HG03139 (cell line): ENCODE measurements around the gene CA12.

ENCODE experiments used
- ATAC-seq: cut with Tn5 transposase; IDR thresholded peaks from one replicate; pipeline ENCODE4 v1.9.1; 2021; ENCODE audit not compliant: unreplicated experiment

Gene CA12

GRCh38 chr15:63402498-63403253, 21.0 kb upstream of the CA12 start:
- no peak for ATAC-seq

- no peak for ATAC-seq
Measured at GRCh38 chr15:63401714-63402497, 20.3 kb upstream of the CA12 start.

DNA sequence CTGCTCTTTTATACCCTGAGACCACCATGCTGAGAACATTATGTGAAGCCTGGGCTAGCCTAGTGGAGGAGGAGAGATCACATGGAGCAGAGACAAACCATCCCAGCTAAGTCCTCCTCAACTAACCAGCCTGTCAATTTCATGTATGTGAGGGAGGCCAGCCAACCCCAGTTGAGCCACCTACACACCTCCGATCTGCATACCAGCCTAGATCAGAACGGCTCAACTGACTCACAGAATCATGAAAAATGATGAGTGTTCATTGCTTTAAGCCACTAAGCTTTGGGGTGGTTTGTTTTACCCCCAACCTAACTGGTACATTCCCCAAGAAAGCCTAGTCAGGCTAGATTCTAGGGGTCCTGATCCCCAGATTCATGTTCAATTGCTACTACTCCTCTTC, 19.4 kb upstream of the CA12 start:
- ATAC-seq, result no peak

GRCh38 chr15:63398456-63398855, 16.8 kb upstream of the CA12 start:
- ATAC-seq, result no peak

- ATAC-seq, result no peak
Measured at GRCh38 chr15:63396152-63396928, 14.7 kb upstream of the CA12 start.

- ATAC-seq, result no peak
Measured at GRCh38 chr15:63395730-63396151, 14.1 kb upstream of the CA12 start.

- ATAC-seq, result no peak
Measured at GRCh38 chr15:63392361-63393009, 10.8 kb upstream of the CA12 start.

- no peak for ATAC-seq
Measured at GRCh38 chr15:63391669-63392360, 10.2 kb upstream of the CA12 start.

GRCh38 chr15:63390689-63391088, 9.0 kb upstream of the CA12 start:
- no peak for ATAC-seq

GRCh38 chr15:63389902-63390670, 8.4 kb upstream of the CA12 start:
- ATAC-seq, result no peak

GRCh38 chr15:63388511-63388910, 6.9 kb upstream of the CA12 start:
- no peak for ATAC-seq

DNA sequence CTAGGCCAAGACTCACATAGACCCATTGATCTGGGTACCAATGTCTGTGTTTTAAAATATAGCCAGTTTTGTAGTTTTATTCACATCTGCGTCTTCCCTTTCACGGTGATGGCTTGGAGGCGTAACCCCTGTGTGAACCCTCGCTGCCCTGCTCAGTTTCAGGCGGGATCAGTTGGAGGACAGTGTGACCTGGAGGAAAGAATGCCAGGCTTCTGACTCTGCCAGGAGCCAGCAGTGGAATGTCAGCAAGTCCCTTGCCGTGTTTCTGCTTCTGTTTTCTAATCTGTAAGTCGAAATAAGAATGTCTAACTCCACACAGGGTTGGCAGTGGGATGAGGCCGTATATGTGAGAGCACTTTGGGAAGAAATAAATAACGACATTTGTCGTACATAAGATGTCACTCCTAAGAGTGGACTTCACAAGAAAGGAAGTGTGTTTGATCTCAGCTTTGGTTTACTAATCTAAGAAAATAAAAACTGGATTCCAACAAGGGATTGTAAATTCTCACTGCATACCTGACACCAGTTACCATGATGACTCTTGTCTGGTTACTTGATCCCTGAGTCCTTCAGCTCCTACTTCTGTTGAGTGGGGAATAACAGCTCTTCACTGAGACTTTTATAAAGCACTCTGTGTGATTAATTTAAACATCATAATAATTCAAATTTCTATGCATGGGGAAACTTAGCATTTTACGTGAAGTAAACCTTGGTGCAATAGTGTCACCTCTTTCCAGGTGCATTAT, 6.3 kb upstream of the CA12 start:
- ATAC-seq, result no peak

DNA sequence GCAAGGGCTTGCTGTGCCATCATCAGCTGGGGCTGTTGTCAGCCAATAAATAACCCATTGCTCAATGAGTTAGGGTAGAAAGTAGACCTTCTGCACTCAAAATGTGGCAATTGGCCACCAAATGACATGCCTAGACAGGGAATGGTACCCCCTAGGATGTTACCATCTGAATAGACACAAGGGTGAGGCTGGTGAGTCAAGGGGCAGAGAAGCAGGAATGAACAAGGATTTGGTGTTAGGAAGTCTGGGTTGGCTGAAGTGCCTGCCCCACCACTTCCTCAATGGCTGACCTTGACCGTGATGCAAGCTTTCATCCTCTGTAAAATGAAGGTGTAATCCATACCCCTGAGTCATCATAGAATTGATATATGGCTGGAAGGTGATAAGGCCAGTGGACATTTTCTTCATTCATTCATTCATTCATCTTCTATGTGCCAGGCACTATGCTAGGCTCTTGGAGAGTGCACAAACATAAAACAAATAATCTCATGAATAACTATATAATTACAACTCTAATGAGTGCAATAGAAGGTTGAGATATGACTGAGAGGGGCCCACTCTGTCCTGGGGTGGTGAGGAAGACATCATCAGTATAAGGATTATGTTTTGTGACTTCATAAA, 4.4 kb upstream of the CA12 start:
- no peak for ATAC-seq

DNA sequence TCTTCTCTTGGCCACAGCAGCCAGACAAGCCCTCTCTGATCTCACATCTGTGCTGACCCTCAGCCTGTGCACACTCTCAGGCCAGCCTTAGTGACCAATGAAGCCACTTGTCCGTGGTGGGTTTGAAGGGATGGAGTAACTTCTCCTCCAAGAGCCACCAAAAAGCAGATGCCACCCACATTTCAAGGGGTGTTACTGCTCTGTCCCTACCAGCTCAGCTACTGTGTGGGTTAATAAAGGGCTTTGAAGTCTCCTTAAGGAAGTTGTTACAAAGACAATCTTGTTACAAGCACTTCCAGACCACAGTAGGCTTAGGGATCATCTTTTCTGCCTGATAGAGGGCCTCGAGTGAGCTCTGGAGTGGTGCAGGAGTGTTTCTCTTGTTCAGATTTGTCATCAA, 3.3 kb upstream of the CA12 start:
- no peak for ATAC-seq

- no peak for ATAC-seq
Measured at GRCh38 chr15:63382966-63383710, 1.5 kb upstream of the CA12 start.

DNA sequence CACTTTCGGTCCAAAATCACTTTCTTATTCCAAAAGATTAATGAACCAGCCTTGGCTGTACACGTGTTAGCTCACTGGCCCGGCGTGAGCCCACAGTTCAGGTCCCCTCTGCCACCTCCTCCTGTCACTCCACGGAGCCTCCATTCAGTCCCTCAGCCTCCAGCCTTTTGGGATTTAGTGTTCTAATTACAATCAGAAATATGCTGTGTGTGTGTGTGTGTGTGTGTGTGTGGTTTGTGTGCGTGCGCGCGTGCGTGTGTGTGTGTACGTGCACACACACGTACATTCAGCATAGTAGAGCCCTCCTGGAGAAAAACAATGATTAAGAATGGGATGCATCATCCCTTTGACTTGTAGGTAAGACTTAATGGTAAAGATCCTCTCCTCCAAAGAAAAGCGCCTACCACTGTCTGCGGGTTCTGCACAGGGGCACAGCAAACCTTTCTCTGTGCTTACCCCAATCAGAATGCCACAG, 801 bp downstream of the CA12 start:
- no peak for ATAC-seq

- no peak for ATAC-seq
Measured at GRCh38 chr15:63380151-63380807, 1.4 kb downstream of the CA12 start.
